HG03060 (cell line): ENCODE data around the gene METTL25B.
A peak's percentile ranks its signal among the peaks of the same experiment; 100 is the strongest.

Experiments
- ATAC-seq: cut with Tn5 transposase; IDR thresholded peaks from one replicate; pipeline ENCODE4 v1.9.1; 2021; ENCODE audit warnings: low read depth, moderate number of reproducible peaks; ENCODE audit not compliant: unreplicated experiment

Gene METTL25B

DNA sequence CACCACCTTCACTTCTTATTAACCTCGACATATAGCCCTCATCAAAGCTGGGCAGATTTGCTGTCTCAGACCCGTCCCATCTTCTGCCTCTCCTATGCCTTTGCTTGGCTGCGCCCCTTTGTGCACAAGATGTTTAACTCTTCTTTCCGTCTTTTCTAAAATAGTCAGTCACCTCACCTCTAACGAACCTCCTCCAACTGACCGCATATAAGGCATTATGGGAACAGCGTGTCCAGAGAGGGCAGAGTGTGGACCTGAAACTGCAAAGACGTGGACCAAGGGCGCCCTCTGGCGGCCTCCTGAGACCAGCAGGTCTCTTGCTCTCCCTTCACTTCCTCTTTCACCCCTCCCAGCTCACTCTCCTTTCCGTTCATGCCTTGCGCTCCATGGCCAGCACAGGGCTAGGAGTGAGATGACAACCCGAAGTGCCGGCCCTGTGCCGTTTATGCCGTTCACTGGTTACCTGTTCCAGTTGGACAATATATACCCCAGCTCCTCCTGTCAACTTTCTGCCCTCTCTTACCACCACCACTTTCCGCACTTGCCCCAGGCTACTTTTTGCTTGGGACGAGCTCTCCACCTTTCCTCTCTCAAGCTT, 2.5 kb upstream of the METTL25B start:
- no peak for ATAC-seq

DNA sequence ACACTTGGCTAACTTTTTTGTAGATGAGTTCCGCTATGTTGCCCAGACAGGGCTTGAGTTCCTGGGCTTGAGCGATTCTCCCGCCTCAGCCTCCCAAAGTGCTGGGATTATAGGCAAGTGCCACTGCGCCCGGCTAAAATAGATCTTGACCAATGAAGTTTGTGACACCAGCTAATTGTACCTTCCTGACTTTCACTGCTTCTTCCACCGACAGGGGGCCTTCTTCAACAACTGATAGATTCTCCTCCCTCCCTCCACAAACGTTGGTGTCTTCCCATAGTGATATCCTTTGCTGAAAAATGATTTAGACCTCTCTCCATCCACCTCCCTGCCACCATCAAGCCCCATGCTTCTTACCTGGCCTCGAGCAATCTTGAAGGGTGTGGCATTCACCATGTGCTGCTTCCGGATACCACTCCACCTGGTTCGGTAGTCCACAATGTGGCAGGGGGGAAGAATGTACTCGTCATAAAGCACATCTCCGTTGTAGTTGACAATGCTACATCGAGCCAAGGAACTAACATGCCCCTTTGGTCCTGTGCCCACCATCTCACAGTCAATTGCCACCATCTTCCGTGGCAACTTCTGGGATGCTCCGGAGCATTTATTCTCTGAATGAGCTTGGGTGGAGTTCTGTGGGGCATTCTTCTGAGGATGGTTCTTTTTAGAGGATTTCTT, 1.6 kb upstream of the METTL25B start:
- no peak for ATAC-seq

DNA sequence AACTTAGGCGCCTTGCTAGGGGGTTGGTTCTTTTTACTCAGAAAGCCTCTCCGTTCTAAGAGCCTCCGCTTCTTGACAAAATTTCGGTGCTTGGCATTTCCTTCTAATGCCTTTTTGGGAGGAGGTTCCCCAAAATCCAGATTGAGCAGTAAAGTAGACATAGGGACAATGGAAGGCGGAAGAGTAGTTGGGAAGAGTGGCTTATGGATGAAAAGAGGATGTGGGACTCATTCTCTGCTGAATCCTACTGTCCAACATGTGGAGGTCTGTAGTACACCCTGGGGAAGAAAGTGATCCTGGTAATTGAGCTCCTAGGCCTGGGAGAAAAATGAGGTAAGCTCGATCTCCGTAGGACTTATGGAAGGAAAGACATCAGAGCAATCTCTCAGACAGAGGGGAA, 777 bp upstream of the METTL25B start:
- ATAC-seq, result no peak

DNA sequence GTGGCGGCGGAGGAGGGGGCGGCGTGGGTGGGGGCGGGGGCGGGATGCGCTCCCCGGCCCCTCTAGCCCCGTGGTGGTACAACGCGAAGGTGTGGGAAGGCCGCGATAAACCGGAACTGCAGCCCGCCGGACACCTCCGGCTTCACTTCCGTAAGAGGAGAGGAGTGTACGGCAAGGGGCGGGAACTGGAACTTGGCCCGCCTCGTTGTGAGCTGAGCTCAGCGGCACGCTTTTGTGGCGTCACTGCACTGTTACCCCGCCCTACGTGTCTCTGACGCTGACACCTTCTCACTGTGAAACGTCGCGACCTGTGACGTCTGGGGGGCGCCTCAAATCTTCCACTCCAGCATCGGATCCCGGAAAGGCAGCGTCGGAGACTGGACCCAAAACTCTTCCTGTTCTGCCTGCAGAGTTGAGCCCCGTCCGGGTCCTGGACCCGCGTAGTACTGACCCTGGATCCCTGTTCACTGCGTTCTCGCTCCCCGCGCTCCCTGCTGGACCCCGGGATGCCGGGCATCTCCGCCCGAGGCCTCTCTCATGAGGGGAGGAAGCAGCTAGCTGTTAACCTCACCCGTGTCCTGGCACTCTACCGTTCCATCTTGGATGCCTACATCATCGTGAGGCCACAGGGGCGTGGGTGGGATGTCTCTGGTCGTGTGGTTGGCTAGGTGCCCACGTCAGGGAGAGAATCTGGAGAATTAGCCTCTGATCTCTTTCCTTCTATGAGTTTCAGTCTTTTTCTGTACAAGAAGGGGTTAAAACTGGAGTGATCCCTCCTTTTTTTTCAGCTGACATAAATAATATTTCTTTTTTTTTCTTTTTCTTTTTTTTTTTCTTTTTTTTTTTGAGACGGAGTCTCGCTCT, 562 bp downstream of the METTL25B start, which contains the start of gene ISG20L2:
Gene ISG20L2, minus strand, starts transcription at position 168 of the 864 bp plus-strand sequence. CDS start 1,114 bp downstream, outside the sequence.
- ATAC-seq, result peak; percentile 83

DNA sequence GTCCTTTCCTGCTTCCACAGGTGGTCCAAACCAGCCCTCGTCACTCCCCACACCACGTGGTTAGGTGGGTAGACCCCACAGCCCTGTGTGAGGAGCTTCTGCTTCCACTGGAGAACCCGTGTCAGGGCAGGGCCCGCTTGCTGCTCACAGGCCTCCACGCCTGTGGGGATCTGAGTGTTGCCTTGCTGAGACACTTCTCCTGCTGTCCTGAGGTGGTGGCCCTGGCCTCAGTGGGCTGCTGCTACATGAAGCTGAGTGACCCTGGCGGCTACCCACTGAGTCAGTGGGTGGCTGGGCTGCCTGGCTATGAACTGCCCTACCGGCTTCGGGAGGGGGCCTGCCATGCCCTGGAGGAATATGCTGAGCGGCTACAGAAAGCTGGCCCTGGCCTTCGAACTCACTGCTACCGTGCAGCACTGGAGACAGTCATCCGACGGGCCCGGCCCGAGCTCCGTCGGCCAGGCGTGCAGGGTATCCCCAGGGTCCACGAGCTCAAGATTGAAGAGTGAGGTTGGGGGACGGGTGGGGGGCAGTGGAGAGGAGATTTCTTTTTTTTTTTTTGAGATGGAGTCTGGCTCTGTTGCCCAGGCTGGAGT, 5.8 kb downstream of the METTL25B start:
- no peak for ATAC-seq

DNA sequence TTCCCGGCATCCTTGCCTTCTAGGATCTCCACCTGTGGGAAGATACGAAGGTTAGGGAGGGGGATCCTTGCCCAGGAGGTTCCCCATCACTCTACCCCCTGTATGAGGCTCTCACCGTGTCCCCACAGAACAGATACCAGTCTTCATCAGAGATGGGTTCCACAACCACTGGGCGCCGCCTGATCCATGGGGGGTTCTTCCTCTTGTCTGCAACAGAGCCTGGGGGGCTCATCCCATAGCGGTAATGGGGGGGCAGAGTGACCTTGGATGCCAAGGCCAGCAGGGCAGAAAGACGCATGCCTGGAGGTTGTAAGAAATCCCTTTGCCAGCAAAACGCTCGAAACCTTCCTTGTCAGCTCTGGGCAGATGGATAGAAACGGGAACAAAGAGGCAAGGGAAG, 10.1 kb downstream of the METTL25B start:
- no peak for ATAC-seq

DNA sequence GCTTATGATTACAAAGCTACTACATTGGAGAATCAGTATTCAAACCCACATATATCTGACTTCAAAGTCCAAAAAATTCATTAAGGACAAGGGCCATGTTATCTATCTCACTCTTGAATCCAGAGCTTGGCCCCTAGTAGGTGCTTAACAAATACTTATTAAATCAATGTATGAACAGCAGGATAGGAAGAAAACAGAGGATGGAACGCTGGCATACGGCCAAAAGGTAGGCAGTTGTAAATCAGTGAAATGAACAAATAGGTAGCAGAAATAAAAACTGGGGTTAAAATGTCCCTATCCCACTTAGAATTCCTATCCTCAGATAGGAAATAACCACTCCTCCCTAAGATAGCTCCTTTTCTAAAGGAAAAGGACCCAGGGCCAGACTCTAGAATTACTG, 10.6 kb downstream of the METTL25B start:
- ATAC-seq, result no peak

DNA sequence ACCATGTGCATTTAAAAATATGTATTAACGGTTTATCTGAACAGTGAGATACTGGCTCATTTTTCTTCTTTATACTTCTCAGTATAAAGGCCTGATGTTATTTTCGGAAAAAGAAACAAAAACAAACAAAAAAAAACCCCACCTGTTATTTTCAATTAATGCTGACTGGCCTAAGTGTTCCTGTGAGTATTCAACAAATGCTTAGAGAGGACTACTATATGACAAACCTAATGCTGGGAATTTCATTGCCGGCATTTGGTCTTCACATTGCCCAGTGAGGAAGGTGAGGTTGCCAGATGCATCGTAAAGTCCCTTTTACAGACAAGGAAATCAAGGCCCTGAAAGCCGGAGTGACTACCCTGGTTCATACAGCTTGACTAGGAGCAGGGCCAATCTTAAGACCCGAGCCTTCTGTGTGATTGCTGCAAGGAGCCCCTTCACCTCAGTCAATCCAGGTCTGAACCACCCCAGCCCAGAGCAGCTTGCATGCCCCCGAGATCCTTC, 12.0 kb downstream of the METTL25B start:
- ATAC-seq, result no peak

DNA sequence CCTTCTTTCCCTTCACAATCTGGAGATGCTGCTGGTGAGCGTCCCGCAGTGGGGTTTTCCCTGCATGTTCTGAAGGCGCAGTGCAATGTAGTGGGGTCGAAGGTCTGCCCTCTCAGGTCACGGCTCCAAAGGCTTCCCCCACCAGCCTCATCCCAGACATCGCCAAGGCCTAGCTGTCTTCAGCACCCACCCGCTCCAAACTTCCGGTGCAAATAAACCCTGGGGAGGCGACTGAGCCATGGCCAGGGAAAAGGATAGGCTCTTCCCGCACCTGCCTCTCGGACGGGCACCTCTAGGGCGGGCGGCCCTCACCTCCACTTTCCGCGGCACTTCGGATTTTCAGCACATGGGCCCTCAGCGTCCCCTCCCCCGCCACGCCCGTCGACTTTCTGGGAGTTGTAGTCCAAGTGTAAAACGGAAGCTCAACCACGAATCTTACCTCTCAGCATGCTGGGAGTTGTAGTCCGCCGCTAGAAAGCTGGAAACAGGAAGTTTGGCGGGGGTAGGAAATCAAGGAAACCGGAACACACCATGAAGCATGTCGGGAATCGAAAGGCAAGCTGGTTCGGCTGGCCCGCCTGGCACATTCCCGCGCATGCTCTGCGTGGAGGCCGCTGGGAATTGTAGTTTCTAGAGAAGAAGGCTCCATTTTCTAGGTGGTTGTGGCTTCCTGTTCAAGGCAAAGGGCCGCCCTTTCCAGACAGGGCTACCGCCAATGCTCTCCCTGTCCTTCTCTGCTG, 12.6 kb downstream of the METTL25B start, which contains the start of gene MRPL24:
Gene MRPL24, minus strand, starts transcription at position 348 of the 740 bp plus-strand sequence. CDS start 2,384 bp downstream, outside the sequence.
- ATAC-seq, result peak; percentile 83

DNA sequence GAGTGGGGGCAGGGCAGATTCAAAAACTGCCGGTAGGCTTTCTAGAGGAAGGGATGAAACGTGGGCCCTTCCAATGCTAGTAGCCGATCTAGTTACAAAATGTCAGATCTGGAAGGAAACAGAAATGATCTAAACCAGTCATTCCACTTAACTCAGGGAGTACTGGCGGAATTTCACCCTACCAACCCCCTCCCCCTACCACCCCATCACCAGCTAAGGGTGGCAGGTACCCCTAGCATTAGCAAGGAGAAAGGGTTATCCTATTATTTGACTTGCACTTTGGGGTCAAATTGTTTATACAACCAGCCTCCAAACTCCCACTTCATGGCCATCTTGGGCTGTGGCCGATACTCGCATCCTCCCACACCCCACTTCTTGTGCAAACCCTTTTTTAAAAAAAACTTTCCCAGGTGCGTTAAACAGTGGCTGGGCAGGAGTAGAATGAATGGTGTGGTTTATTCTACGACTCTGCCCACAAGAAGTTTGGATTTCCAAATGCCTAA, 13.3 kb downstream of the METTL25B start:
- no peak for ATAC-seq

DNA sequence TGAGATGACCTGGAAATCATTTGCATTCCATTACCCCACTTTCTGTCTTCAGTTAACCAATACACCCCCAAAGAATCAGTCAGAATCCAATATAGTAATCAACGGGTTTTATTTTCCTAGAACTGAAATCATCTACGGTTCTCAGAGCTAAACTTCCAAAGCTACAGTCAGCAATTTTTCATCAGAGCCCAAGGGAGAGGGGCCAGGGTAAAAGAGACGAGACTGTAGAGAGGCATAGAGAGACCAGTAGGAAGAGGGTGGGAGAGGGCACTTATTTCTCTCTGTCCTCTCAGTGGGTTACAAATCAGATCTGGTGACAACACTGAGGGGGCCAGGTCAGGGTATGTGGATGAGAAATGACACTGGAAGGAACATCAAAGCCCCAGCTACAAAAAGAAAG, 13.7 kb downstream of the METTL25B start:
- no peak for ATAC-seq

DNA sequence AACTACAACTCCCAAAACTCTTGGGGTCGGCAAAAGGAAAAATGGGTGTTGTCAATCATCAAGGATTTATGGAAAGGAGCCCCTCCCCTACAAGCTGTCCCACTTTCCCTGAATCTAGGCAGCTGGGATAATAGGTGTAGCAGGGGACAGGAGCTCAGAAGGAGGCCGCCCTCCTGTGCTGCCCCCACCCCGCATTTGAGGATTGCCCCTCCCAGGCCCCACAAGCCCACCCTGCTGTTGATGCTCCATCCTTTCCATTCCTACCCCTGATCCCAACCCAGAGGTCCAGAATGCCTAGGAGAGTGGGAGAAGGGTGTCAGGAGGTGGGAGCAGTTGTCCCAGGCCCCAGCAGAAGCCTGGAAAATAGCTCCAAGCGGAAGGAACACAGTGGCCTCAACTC, 14.5 kb downstream of the METTL25B start:
- no peak for ATAC-seq

DNA sequence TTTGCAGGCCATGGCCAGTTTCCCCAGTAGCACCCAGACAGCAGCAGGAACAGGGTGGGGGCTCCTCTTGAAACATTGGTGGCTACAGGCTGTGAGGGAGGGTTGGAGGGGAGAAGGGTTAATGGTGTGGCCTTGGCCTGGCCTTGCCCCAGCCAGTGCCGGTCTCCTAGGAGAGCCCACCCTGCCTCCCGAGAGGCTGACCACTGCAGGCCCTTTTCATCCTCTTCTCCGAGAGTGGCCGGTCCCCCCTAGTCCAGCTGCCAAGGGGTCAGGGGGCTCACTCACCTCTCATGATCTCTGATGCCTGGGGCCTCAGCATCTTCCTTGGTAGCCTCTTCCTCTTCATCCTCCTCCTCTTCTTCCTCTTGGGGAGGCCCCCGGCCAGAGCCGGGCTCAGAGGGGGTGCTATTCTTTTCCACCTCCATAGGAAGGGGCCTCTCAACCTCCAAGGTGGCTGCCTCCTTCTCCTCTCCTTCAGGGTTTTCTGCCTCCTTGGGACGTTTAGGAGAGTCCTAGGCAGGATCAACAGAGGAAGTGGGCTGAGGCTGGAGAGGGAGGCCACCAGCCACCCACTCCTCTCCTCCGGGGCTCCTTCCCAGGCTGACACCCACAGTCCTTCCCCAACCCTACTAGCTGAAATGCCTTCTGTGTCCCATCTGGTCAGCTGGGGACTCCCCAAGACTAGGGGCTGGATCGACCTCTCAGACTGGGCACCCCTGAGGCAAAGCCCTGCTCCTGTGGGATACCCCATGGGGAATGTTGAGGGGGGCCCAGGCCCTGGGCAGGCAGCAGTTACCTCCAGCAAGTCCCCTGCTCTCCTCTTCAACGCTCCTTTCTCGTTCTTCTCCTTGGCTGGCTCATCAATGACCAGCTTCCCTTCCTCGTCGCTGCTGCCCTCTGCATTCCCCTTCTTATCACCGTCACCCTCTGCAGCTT, 15.4 kb downstream of the METTL25B start:
- no peak for ATAC-seq

DNA sequence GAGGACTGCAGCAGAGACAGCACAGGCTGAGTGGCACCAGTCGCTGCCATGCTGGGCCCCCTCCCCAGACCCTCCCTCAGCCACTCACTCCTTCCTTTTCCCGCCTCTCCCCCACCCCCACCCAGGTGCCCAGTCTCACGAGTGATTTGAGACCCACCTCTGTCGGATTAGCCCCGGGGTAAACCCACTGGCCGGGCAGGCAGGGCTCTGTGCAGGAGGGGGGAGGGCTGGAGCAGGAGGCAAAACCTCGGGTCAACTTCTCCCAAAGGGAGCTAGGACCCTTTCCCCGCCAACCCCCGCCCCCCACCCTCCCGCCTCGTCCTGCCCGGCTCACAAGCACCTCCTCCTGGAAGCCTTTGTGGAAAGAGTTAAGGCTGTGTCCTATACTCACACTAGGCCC, 16.1 kb downstream of the METTL25B start:
- no peak for ATAC-seq

DNA sequence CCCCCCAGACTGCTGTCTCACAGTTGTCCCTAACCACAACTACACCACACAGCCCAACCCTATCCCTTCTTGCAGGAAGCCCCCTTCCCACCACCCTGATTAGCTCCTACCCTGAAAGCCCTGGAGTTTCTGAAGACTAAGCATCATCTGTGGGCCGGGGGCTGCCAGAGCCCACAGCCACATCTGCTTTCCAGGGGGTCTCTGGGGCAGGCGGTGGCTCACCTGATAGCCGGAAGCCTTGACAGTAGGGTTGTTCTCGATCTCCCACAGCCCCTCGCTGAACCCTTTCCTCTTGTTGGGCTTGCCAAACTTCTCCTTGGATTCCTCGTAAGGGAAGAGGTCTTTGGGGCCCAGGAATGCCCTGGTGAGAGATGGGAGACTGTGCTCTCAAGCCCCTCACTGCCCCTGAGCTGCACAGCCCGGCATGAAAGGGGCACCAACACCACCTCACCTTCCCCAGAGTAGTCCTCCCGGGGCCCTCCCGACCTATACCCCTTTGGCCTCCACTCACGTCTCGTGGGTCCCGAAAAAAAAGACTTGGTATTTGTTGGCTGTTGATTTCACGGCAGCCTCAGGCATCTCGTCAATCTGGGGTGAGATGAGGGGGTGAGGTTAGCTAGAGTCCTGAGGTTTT, 16.6 kb downstream of the METTL25B start:
- ATAC-seq, result no peak

DNA sequence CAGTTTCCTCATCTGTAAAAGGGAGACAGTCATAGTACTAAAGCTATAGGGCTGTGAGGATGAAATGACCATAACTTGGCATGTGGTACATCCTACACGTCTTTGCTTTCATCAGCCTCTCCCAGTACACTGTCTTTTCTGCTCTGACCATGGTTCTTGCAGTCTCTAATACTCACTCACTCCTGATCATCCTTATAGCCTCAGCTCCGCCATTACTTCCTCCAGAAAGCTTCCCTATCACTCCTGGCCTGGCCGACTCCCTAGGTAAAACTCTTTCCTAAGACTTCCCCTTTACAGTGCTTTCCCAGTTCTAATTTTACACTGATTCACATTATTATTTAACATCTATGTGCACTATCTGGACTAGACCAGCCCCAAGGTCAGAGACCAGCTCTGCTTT, 17.6 kb downstream of the METTL25B start:
- ATAC-seq, result no peak

DNA sequence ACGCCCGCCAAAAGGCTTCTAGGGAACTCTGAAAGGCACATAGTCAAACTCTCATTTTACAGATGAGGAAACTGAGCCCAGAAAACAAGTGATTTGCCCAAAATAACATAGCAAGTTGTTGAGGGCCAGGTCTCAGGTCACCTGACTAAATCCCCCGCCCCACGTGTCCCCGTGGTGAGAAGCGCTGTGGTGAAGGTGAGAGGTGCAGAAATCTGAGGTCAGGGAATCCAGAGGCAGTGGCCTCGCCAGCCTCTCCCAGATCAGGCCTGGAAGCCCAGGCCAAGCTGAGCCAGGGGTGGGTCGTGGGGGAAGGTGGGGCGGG, 18.1 kb downstream of the METTL25B start:
- no peak for ATAC-seq
